ENCODE measurements around the gene SBF2. TPM values are rescaled to one million over a fixed set of nuclear protein-coding genes. Genes with fewer than 3 reads are reported as not detected.

Gene SBF2
- total RNA-seq, 4 donors from 2014 or later: 44.6 to 59.4 (median 53.4) TPM

DNA sequence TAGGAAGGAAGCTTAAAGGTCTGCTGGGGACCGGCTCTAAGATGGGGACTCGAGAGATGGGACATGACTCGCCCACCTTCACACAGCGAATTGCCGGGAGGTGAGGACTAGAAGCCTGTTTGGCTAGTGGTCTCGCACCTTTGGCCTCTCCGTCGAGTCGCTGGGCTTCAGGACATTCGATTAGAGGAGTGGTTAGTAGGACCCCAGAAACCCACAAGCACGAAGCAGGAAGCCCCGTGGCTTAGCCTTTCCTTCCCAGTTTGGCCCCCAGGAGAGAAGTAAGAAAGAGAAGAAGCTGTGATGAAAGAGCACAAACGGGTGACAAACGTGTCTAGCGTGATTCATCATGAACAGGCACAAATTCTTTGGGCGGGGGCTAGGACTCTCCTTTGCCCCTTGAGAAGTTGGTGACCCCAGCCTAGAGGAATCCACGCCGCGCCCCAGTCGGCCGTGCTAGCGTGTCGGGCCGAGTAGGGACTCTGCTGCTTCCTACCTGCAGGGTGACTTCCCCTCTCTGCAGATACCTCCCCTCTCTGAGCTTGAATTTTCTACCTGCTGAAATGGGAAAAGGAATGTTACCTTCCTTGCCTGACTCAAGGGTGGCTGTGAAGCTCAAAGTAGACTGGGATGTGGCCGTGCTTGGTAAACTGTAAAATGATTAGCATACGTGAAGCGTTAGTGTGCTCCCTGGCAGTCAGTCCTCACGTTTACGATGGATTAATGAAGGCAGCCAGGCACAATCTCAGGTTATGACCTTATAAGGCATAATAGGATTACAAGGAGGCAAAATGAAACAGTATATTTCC lies 9.7 kb upstream of the SBF2 start:
- 45% methylated on average over 24 of the region's 29 CpGs for WGBS
- peak; percentile 92 for DNase-seq (ENCODE audit: extremely low spot score)
- Histone ChIP-seq H3K4me3 (peak overlapping the region; percentile 64 to 85 (median 81)), H3K9me3 (no peaks in the 10 kb centered on the region), H3K4me1 (peaks cover 34 to 68% (median 57%) of the 10 kb centered on the region in 4 donors), H3K36me3 (no peaks in the 10 kb centered on the region), H3K27me3 (peaks cover 0 to 5% (median 0%) of the 10 kb centered on the region in 4 donors), H3K27ac (replicated peaks in 1 of 4) (peak overlapping the region; percentile 91 to 95 (median 93))
- peak; percentile 24 to 38 for TF ChIP-seq POLR2AphosphoS5 (IDR thresholded peaks at IDR 0.05)
- no peak for TF ChIP-seq EP300 (IDR thresholded peaks at IDR 0.05)
- no peak for TF ChIP-seq POLR2A (IDR thresholded peaks at IDR 0.05; ENCODE audit: low read depth)
- intact Hi-C loops (cut with DNase I): loop anchor here (10.0 kb wide), 1 partner anchor 439 kb away; no protein-coding TSS in a partner anchor

DNA sequence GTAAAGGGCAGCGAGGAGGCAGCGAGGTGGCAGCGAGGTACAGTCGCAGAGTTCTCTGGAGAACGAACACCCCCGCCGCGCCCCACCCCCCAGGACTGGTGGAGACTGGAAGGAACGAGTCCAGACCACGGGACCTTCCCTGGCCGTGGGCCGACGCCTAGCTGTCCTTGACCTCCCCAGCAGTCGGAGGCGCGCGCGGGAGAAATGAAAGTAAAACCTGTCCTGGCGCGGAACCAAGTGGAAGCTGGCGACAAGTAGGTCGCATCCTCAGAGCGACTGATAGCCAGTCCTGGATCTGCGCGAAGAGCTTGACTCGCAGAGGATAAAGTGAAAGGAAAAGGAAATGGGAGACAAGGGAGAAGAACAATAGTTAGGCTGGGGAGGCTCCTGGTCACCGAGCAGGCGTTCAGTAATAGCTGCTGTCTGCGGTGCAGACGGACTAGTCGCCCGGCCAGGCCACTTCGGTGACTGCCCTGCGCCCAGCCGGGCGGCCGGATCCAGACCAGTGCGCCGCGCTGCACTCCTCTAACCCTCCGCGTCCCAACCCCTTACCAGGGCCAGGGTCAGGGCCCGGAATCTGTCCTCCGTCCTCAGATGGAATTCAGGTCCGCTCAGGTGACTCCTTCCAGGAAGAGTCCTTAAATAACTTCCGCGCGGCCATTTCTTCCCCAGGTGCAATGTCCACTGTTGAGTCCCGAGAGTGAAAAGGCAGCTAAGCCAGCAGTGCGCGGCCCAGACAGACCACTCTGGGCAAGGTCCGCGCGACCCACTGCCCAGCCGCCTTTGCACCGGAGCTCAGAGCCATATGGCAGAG lies 8.9 kb upstream of the SBF2 start:
- 1% methylated on average over 26 of the region's 56 CpGs for WGBS
- Histone ChIP-seq H3K36me3 (no peaks in the 10 kb centered on the region), H3K9me3 (no peaks in the 10 kb centered on the region), H3K27me3 (peaks cover 0 to 5% (median 0%) of the 10 kb centered on the region in 4 donors), H3K27ac (replicated peaks in 1 of 4) (peak overlapping the region; percentile 91 to 95 (median 93)), H3K4me1 (peaks cover 27 to 60% (median 49%) of the 10 kb centered on the region in 4 donors), H3K4me3 (peak overlapping the region; percentile 64 to 85 (median 81))
- peak; percentile 95 for DNase-seq (ENCODE audit: extremely low spot score)
- intact Hi-C loops (cut with DNase I): loop anchor here (10.0 kb wide), 1 partner anchor 438 kb away; no protein-coding TSS in a partner anchor
- TF ChIP-seq POLR2AphosphoS5 (IDR thresholded peaks at IDR 0.05) (peak; percentile 70 to 85), EP300 (IDR thresholded peaks at IDR 0.05) (no peak)
- TF ChIP-seq, protein P1, sequence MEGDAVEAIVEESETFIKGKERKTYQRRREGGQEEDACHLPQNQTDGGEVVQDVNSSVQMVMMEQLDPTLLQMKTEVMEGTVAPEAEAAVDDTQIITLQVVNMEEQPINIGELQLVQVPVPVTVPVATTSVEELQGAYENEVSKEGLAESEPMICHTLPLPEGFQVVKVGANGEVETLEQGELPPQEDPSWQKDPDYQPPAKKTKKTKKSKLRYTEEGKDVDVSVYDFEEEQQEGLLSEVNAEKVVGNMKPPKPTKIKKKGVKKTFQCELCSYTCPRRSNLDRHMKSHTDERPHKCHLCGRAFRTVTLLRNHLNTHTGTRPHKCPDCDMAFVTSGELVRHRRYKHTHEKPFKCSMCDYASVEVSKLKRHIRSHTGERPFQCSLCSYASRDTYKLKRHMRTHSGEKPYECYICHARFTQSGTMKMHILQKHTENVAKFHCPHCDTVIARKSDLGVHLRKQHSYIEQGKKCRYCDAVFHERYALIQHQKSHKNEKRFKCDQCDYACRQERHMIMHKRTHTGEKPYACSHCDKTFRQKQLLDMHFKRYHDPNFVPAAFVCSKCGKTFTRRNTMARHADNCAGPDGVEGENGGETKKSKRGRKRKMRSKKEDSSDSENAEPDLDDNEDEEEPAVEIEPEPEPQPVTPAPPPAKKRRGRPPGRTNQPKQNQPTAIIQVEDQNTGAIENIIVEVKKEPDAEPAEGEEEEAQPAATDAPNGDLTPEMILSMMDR (IDR thresholded peaks at IDR 0.05): peak in 1 of 3 experiments; percentile 18

DNA sequence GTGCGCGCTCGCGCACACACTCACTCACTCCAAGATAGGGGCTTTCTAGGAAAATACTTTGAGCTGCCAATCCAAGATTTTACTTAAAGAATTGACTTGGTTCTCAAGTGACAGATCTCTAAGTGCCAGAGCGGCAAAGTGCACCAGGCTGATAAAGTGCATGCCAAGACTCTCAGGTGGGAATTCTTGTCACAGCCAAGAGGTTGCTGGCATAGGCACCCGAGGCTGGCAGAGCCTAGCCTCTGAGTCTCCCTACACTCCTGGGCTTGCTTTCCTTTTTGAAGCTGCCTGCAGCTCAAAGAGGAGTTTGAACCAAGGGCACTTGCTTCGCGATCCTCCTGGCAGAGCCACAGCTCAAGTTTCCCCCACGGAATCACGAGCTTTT lies 8.3 kb upstream of the SBF2 start:
- peak overlapping the region; percentile 91 to 95 (median 93) for H3K27ac ChIP-seq (replicated peaks in 1 of 4)
- peaks cover 25 to 54% (median 44%) of the 10 kb centered on the region in 4 donors for H3K4me1 ChIP-seq
- peaks cover 0 to 5% (median 0%) of the 10 kb centered on the region in 4 donors for H3K27me3 ChIP-seq
- H3K4me3 ChIP-seq: peak overlapping the region; percentile 64 to 85 (median 81)
- 41% methylated on average over 8 of the region's 10 CpGs for WGBS
- intact Hi-C loops (cut with DNase I): loop anchor here (10.0 kb wide), 1 partner anchor 438 kb away; no protein-coding TSS in a partner anchor
- TF ChIP-seq POLR2AphosphoS5 (IDR thresholded peaks at IDR 0.05): no peak
- TF ChIP-seq, protein P1 (IDR thresholded peaks at IDR 0.05): no peak
- no peak for TF ChIP-seq POLR2A (IDR thresholded peaks at IDR 0.05; ENCODE audit: low read depth)
- no peak for TF ChIP-seq EP300 (IDR thresholded peaks at IDR 0.05)
- no peak for DNase-seq (ENCODE audit: extremely low spot score)
- no peaks in the 10 kb centered on the region for H3K36me3 ChIP-seq
- H3K9me3 ChIP-seq: no peaks in the 10 kb centered on the region

DNA sequence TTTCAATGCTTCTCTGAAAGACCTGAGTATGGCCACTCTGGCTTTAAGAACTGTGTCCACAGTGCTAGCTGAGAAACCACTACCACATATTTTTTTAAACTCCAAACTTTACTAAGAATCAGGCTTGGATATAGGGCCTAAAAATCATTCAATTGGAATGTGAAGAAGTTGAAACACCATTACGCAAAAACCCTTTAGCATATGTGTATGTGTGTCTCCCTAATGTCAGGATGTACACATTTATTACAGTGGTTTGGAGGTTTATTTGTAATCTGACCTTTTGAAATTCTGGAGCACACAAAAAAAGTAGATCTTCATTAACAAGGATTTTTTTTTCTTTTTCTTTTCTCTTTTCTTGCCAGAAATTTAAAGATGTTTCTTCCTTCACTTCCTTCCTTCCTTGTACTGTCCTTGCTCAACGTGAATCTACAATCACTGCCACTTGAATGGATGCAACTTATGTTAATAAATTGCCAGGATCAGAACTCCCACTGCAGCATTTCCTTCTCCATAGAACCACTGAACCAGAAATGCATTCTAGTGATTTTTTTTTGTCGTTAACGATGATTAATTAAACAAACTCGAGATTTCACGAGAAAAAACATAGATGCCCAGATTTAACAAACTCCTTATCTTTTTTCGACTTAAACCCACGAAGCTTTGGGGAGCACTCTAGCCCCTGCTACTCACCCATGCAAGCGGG lies 7.8 kb upstream of the SBF2 start:
- no peaks in the 10 kb centered on the region for H3K9me3 ChIP-seq
- intact Hi-C loops (cut with DNase I): loop anchor here (10.0 kb wide), 1 partner anchor 437 kb away; no protein-coding TSS in a partner anchor
- DNase-seq (ENCODE audit: extremely low spot score): no peak
- H3K4me3 ChIP-seq: peak overlapping the region; percentile 64 to 85 (median 81)
- H3K4me1 ChIP-seq: peaks cover 19 to 49% (median 39%) of the 10 kb centered on the region in 4 donors
- TF ChIP-seq, protein P1 (IDR thresholded peaks at IDR 0.05): no peak
- TF ChIP-seq POLR2AphosphoS5 (IDR thresholded peaks at IDR 0.05) (no peak), POLR2A (IDR thresholded peaks at IDR 0.05; ENCODE audit: low read depth) (no peak), EP300 (IDR thresholded peaks at IDR 0.05) (no peak)
- no peaks in the 10 kb centered on the region for H3K36me3 ChIP-seq
- 59% methylated on average over 9 of the region's 9 CpGs for WGBS
- H3K27me3 ChIP-seq: peaks cover 0 to 5% (median 0%) of the 10 kb centered on the region in 4 donors
- H3K27ac ChIP-seq (replicated peaks in 1 of 4): peak overlapping the region; percentile 91 to 95 (median 93)
